KBM-7 (cell line): ENCODE data around the gene FAM217A.
"Not testable (repeated sequence)": the region's sequence is repeated elsewhere in the genome, so short reads cannot be mapped to it uniquely, and the experiment has no call there.

Experiments
- DNase-seq: peaks from one replicate; pipeline ENCODE4 v3.0.0-alpha.2; 2015
- in situ Hi-C: fragments of 300-500 bp; cut with MboI; formaldehyde crosslinking; loops from 2 replicates; pipeline ENCODE4 v1.14.3; 2020; ENCODE audit warnings: low sequenced_read_pairs, low pct_unique_long_range_greater_than_20kb, mixed read lengths

The FAM217A gene

DNA sequence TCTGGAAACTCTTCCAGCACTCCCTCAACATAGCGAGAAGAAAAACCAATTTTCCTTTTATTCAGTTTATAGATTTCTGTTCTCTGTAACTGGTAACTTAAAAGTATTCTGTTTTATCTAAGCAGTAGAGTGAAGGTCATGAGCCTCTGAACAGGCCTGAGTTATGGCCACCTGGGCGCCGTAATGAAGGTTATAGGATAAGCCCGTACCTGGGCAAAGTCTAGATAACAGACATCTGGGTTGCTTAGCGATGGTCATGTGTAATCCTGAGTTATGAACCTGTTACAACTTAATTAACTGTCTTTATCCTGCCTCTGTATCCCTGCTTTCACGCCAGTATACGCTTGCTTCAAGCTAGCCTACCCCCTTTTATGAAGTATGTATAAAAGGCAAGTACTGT lies 13.0 kb upstream of the FAM217A start:
- in situ Hi-C loops = no loop called here
- DNase-seq = no peak

- in situ Hi-C loops, DNase-seq: not testable (repeated sequence)
Measured at GRCh38 chr6:4090043-4090442, 11.1 kb upstream of the FAM217A start.

GRCh38 chr6:4088704-4089103 lies 9.8 kb upstream of the FAM217A start:
- in situ Hi-C loops = no loop called here
- no peak for DNase-seq

GRCh38 chr6:4085332-4085700 lies 6.4 kb upstream of the FAM217A start:
- DNase-seq = no peak
- in situ Hi-C loops = no loop called here

DNA sequence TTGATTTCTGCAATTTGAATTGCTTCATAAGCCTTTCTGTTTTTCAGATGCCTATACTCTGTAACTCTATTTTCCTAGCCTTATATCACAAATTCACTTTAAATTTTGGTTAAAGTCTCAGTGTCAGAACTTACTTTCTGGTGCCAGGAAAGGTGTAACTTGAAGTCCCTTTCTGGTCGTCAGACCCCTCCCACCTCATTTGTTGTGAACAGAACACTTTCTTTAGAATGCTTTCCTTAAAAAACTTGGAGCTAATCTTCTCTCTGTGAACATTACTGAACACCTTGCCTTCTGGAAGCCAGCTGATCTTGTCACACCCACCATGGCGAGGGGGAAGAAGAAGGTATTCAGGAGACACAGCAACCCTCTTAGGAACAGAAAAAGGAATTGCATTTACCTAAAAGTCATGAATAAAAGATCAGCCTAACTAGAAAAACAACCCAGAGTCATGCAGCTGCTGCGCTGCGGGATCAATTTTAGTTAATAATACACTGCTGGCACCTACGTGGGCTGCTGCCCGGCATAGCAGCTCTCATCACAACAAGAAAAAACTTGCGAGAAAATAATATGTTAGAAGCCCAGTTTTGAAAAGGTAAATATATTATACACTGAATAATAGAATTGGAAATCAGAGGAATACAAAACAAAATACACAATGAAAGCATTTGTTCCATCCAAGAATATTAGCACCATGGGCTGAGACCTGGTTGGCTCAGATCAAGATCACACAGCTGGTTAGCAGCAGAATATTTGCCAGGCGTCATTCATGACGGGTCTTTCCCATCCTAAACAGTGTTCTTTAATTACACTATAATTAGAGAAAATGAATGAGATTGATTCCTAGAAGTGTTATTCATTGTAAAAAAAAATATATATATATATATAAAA lies 5.8 kb upstream of the FAM217A start:
- in situ Hi-C loops = no loop called here
- no peak for DNase-seq

GRCh38 chr6:4074478-4075235 lies 4.3 kb downstream of the FAM217A start:
- in situ Hi-C loops = no loop called here
- DNase-seq = no peak

DNA sequence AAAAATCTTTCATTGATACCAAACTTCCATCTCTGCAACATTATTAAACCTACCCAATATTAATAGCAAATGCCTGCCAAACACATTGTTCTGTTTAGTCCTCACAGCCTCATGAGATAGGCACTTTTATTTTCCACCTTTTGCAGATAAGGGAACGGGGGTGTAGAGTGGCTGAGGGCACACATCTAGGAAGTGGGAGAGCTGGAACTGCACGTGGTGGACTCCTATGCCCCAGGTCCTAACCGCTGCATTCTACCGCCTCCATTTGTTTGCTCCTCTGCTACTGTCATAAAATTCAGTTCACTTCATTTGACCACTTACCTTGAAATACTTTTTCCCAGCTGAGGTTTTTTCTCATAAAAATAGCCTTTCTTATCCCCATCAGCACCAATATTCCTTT lies 7.6 kb downstream of the FAM217A start:
- in situ Hi-C loops = no loop called here

GRCh38 chr6:4069199-4069598 lies 9.7 kb downstream of the FAM217A start:
- no peak for DNase-seq
- in situ Hi-C loops = no loop called here

More for the DNA sequence above, 7.6 kb downstream of the FAM217A start:
- no peak for DNase-seq

DNA sequence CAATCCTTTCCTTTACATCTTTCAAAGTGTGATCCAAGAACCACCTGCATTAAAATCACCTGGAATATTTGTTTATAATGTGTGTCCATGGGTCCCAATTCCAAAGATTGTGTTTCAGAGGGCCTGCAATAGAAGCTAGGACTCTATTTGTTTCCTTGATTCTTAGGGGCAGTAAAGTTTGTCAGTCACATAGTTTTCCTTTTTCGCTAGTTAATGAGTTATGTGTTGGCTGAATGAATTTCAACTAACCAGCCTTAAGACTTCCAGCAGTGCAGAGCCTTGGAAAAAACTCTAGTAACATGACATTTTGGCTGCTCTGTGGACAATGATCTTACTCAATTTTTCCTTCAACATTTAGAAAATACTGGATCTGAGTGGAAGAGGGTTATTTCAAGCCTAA lies 11.3 kb downstream of the FAM217A start:
- in situ Hi-C loops = no loop called here
- no peak for DNase-seq

DNA sequence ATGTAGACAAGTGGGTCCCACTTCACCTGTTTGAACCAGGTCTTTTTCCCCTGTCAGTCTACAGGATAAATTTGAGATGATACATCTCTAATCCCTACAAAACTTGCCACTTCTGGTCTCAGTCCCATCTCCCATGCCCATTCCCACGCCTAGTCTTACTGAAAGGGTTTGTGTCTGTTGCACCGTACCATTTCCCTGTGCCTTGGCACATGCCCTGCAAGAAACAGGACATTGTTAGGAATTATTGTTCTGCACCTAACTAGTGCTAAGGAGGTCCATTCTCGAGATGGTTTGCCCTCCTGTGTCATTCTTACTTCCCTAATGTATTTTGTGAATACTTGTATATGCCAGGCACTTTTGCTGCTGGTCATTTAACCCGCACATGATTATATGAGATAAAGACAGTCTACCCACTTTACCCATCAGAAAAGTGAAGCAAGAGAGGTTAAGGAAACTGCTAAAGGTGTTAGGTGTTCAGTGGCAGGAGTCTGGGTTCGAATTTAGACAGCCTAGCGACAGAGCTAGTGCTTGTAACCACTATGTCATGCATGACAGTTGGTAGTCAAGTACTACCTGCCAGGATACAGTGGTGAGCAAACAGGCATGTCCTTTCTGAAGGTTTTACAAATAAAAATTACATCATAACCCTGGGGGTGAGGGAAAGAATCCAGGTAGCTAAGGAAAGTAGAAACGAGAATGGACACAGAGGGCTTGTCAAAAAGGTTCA lies 12.7 kb downstream of the FAM217A start:
- no peak for DNase-seq
- in situ Hi-C loops = no loop called here

DNA sequence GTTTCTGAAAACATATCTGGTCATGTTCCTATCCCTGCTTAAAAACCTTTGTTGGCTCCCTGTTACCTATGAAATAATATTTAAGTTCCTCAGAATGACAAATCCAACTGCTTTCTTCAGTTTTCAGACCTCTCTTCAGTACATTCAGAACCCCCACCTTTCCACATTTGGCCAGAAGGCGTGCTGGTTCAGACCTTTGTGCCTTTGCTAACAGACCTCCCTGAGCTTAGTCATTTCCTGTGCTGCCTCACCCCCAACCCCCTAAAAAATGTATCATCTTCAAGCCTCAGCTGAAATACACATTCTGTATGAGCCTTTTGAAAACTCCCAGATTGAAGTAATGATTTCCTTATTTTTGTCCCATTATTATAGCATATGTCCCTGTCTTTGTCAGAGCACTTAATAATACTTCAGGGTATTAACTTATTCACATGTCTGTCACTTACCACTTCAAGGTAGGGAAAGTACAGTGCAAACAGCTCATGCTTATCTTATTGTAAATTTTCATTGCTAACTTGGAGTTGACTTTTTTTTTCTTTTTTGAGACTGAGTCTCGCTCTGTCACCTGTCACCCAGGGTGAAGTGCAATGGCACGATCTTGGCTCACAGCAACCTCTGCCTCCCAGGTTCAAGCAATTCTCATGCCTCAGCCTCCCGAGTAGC lies 19.7 kb downstream of the FAM217A start:
- in situ Hi-C loops = no loop called here
- peak; percentile 45 for DNase-seq

DNA sequence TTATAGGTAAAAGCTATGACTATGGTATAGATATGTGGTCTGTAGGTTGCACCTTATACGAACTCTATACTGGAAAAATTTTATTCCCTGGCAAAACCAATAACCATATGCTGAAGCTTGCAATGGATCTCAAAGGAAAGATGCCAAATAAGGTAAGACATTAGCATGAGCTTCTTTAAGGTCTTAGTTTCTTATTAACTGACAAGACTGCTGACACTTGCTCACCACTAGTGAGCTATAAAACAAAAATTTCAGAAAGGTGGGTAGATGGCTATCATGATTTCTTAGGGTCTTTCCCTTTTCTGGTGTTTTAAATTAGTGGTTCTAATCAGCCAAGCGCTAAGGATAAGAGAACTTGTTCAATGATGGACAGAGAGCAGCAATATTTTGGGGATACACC lies 21.9 kb downstream of the FAM217A start:
- in situ Hi-C loops = no loop called here
- DNase-seq = no peak

- peak; percentile 20 for DNase-seq
- in situ Hi-C loops = no loop called here
Measured at GRCh38 chr6:4055420-4056041, 23.4 kb downstream of the FAM217A start.

- in situ Hi-C loops = no loop called here
- DNase-seq = no peak
Measured at GRCh38 chr6:4049246-4049645, 29.7 kb downstream of the FAM217A start.

GRCh38 chr6:4041480-4041879 lies 37.5 kb downstream of the FAM217A start:
- in situ Hi-C loops = no loop called here
- DNase-seq = no peak

- no peak for DNase-seq
- in situ Hi-C loops = no loop called here
Measured at GRCh38 chr6:4039348-4039747, 39.6 kb downstream of the FAM217A start.

GRCh38 chr6:4036581-4036980 lies 42.4 kb downstream of the FAM217A start:
- in situ Hi-C loops = no loop called here

DNA sequence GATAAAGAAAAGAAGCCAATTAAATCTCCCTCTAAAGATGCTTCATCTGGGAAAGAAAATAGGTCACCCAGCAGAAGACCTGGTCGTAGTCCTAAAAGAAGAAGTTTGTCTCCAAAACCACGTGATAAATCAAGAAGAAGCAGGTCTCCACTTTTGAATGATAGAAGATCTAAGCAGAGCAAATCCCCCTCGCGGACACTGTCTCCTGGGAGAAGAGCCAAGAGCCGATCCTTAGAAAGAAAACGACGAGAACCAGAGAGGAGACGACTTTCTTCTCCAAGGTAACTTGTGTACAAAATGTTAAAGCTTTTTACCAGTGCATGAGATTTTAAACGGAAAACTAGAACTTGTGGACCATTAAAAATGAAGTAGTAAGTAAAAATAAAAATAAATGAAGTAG lies 46.5 kb downstream of the FAM217A start:
- DNase-seq = no peak
- in situ Hi-C loops = no loop called here

More at GRCh38 chr6:4036581-4036980, 42.4 kb downstream of the FAM217A start:
- no peak for DNase-seq

DNA sequence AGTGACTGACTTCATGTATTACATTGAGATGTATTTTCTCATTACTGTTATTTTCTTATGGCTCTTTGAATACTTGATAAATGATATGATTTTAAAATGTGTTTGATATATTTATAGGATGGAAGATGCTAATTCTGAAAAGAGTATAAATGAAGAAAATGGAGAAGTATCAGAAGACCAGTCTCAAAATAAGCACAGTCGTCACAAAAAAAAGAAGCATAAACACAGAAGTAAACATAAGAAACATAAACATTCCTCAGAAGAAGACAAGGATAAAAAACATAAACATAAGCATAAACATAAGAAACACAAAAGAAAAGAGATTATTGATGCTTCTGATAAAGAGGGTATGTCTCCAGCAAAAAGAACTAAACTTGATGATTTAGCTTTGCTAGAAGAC lies 47.5 kb downstream of the FAM217A start:
- in situ Hi-C loops = no loop called here
- DNase-seq = no peak
